Keratinocyte (primary cell): ENCODE data around the gene COL7A1.

ENCODE experiments used
- CTCF ChIP-seq, 3 experiments: IDR thresholded peaks in 1 of 3; conservative IDR thresholded peaks in 1 of 3; optimal IDR thresholded peaks in 1 of 3; 2 replicates in 2 of 3; 3 replicates in 1 of 3; pipeline versions ENCODE3 to v1.5.1; 2011; ENCODE audit warnings: low read length in 3 of 3, mild to moderate bottlenecking in 3 of 3, moderate library complexity in 2 of 3, control low read depth in 1 of 3, inconsistent platforms in 1 of 3; ENCODE audit not compliant: insufficient read depth in 2 of 3; ENCODE audit errors: extremely low read depth in 1 of 3
- EZH2 ChIP-seq: IDR thresholded peaks from one replicate; pipeline ENCODE4 v1.6.1; 2012; ENCODE audit warnings: inconsistent platforms, mild to moderate bottlenecking, low read length, moderate library complexity

DNA sequence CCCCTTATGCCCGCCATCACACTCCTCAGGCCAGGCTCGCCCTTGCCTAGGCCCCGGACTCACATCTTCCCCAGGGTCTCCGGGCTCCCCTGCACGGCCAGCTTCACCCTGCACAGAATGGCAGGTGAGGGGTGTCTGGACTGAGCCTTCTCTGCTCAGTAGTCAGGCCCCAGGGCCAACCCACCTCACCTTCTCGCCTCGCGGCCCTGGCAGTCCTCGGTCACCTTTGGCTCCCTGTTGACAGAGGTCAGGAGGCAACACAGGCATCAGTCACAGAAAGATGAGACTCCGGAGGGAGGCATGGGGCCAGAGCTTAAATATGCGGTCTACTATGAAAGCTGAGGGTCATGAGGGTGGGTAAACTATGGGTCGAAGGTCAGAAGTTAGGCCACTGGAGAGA lies 23.2 kb downstream of the COL7A1 start:
- TF ChIP-seq CTCF (optimal IDR thresholded peaks at IDR 0.05 in 1 of 3, IDR thresholded peaks at IDR 0.05 in 1 of 3, conservative IDR thresholded peaks at IDR 0.05 in 1 of 3; ENCODE audit: extremely low read depth in 1 of 3, insufficient read depth in 2 of 3, low read length in 3 of 3) (no peak), EZH2 (no peak)
